Measurements from ENCODE around the gene CBX1. TPM values are rescaled to one million over a fixed set of nuclear protein-coding genes. Genes with fewer than 3 reads are reported as not detected.

The CBX1 gene
- total and polyA plus RNA-seq, 2 of the 13 experiments (the other 11 are each of a cell fraction or from before 2014, with no cell fraction given), result 17.8 to 108 TPM

- peak; percentile 92 for TF ChIP-seq ZHX1 (CRISPR knock-in tag; IDR thresholded peaks at IDR 0.05; ENCODE audit: low read depth)
- TF ChIP-seq MXD4 (CRISPR knock-in tag; IDR thresholded peaks at IDR 0.05), result peak; percentile 11; the same call in 1 of the 2 replicates
- TF ChIP-seq PHF5A (CRISPR knock-in tag; IDR thresholded peaks at IDR 0.05; ENCODE audit: low read depth, unreplicated experiment), result no peak
- peak; percentile 76 for TF ChIP-seq ZNF18 (CRISPR knock-in tag; IDR thresholded peaks at IDR 0.05; ENCODE audit: insufficient replicate concordance)
- TF ChIP-seq ZNF720 (CRISPR knock-in tag; IDR thresholded peaks at IDR 0.05), result no peak
- TF ChIP-seq IRF2 (CRISPR knock-in tag; IDR thresholded peaks at IDR 0.05), result peak; percentile 35; the same call in 1 of the 2 replicates
- peak; percentile 42; the same call in 1 of the 2 replicates for TF ChIP-seq ZNF772 (CRISPR knock-in tag; IDR thresholded peaks at IDR 0.05)
- TF ChIP-seq MNT (IDR thresholded peaks at IDR 0.05), result no peak
- no peak for TF ChIP-seq CENPX (CRISPR knock-in tag; IDR thresholded peaks at IDR 0.05)
- 0 out of 2 replicates have a peak, but pooled peaks have one; percentile 5 for TF ChIP-seq ZKSCAN1 (IDR thresholded peaks at IDR 0.05; ENCODE audit: low read length)
- TF ChIP-seq ZNF703 (CRISPR knock-in tag; IDR thresholded peaks at IDR 0.05; ENCODE audit: borderline replicate concordance), result peak; percentile 90
- peak; percentile 68; the same call in 1 of the 2 replicates for TF ChIP-seq ZSCAN29 (CRISPR knock-in tag; conservative IDR thresholded peaks at IDR 0.05)
- TF ChIP-seq TRIM24 (CRISPR knock-in tag; IDR thresholded peaks at IDR 0.05), result no peak
- no peak for TF ChIP-seq ETV5 (CRISPR knock-in tag; IDR thresholded peaks at IDR 0.05; ENCODE audit: borderline replicate concordance)
- TF ChIP-seq ZHX2 (IDR thresholded peaks at IDR 0.05; ENCODE audit: low read depth), result peak; percentile 77
- TF ChIP-seq ZHX2 (CRISPR knock-in tag; IDR thresholded peaks at IDR 0.05; ENCODE audit: borderline replicate concordance), result peak; percentile 7; the same call in 1 of the 2 replicates
- peak; percentile 92; the same call in 1 of the 2 replicates for TF ChIP-seq ZNF33B (CRISPR knock-in tag; IDR thresholded peaks at IDR 0.05)
- TF ChIP-seq ZNF660 (CRISPR knock-in tag; IDR thresholded peaks at IDR 0.05; ENCODE audit: borderline replicate concordance, low read depth), result peak; percentile 91; the same call in 1 of the 2 replicates
These were observed 53.4 kb downstream of the CBX1 start, which contains the start of gene NFE2L1 (continued) for GRCh38 chr17:48047741-48048383.
